Osteocyte (in vitro differentiated cells): Measurements from ENCODE around the gene MESD. TPM values are rescaled to one million over a fixed set of nuclear protein-coding genes. Genes with fewer than 3 reads are reported as not detected.

Experiments used
- DNase-seq: peaks from one replicate; pipeline ENCODE4 v3.0.0; 2021; ENCODE audit warnings: mixed read lengths; ENCODE audit not compliant: unreplicated experiment; ENCODE audit errors: extremely low spot score
- H3K27ac Mint-ChIP-seq: one replicate; pipeline ENCODE4 v1.8.0; 2021; ENCODE audit warnings: mild to moderate bottlenecking, mixed read lengths; ENCODE audit not compliant: unreplicated experiment
- H3K27me3 Mint-ChIP-seq: one replicate; pipeline ENCODE4 v1.8.0; 2021; ENCODE audit warnings: mixed read lengths; ENCODE audit not compliant: unreplicated experiment
- H3K36me3 Mint-ChIP-seq: one replicate; pipeline ENCODE4 v1.8.0; 2021; ENCODE audit warnings: mixed read lengths; ENCODE audit not compliant: unreplicated experiment
- H3K4me1 Mint-ChIP-seq: one replicate; pipeline ENCODE4 v1.8.0; 2021; ENCODE audit warnings: mixed read lengths; ENCODE audit not compliant: unreplicated experiment
- H3K4me3 Mint-ChIP-seq: one replicate; pipeline ENCODE4 v1.8.0; 2021; ENCODE audit warnings: mild to moderate bottlenecking, moderate library complexity, mixed read lengths; ENCODE audit not compliant: unreplicated experiment
- H3K9me3 Mint-ChIP-seq: one replicate; pipeline ENCODE4 v1.8.0; 2021; ENCODE audit warnings: mixed read lengths; ENCODE audit not compliant: unreplicated experiment
- CTCF ChIP-seq: fragments of 200-600 bp; sonication (generic); IDR thresholded peaks from 2 replicates; pipeline ENCODE4 v1.5.0; 2021; ENCODE audit warnings: antibody characterized with exemption, mild to moderate bottlenecking, moderate library complexity
- total RNA-seq: library from RNA; stranded (reverse); gene quantifications from 2 replicates; pipeline ENCODE4 v1.2.1, GENCODE V29; 2021

Gene MESD
- total RNA-seq, 1 donor from 2014 or later: 25.3 TPM

GRCh38 chr15:80932989-80933388 lies 56.6 kb downstream of the MESD start:
- TF ChIP-seq CTCF: no peak
- H3K4me3 Mint-ChIP-seq: no peak overlapping the region
- no peaks in the 10 kb centered on the region for H3K27me3 Mint-ChIP-seq
- no peaks in the 10 kb centered on the region for H3K9me3 Mint-ChIP-seq
- peaks cover 93% of the 10 kb centered on the region for H3K36me3 Mint-ChIP-seq
- no peak for DNase-seq
- H3K4me1 Mint-ChIP-seq: peaks cover 11% of the 10 kb centered on the region
- peak overlapping the region; percentile 52 for H3K27ac Mint-ChIP-seq

- Mint-ChIP-seq H3K4me3 (no peak overlapping the region), H3K4me1 (peaks cover 11% of the 10 kb centered on the region), H3K27me3 (no peaks in the 10 kb centered on the region), H3K27ac (peak overlapping the region; percentile 52), H3K36me3 (peaks cover 93% of the 10 kb centered on the region), H3K9me3 (no peaks in the 10 kb centered on the region)
- DNase-seq: no peak
- no peak for TF ChIP-seq CTCF
Measured at GRCh38 chr15:80932513-80932815, 57.2 kb downstream of the MESD start.

- DNase-seq: no peak
- peak overlapping the region; percentile 18 for H3K27ac Mint-ChIP-seq
- no peaks in the 10 kb centered on the region for H3K9me3 Mint-ChIP-seq
- no peaks in the 10 kb centered on the region for H3K27me3 Mint-ChIP-seq
- no peak for TF ChIP-seq CTCF
- peaks cover 11% of the 10 kb centered on the region for H3K4me1 Mint-ChIP-seq
- peaks cover 93% of the 10 kb centered on the region for H3K36me3 Mint-ChIP-seq
- no peak overlapping the region for H3K4me3 Mint-ChIP-seq
Measured at GRCh38 chr15:80931721-80932512, 57.7 kb downstream of the MESD start.

GRCh38 chr15:80931191-80931590 lies 58.4 kb downstream of the MESD start:
- no peak for DNase-seq
- TF ChIP-seq CTCF: no peak
- peaks cover 92% of the 10 kb centered on the region for H3K36me3 Mint-ChIP-seq

GRCh38 chr15:80929689-80930088 lies 59.9 kb downstream of the MESD start:
- Mint-ChIP-seq H3K4me1 (peaks cover 9% of the 10 kb centered on the region), H3K36me3 (peaks cover 90% of the 10 kb centered on the region), H3K4me3 (no peak overlapping the region), H3K27me3 (no peaks in the 10 kb centered on the region), H3K27ac (no peak overlapping the region), H3K9me3 (no peaks in the 10 kb centered on the region)
- no peak for TF ChIP-seq CTCF
- no peak for DNase-seq

More at GRCh38 chr15:80931191-80931590, 58.4 kb downstream of the MESD start:
- H3K27me3 Mint-ChIP-seq: no peaks in the 10 kb centered on the region
- H3K27ac Mint-ChIP-seq: peak overlapping the region; percentile 41
- peaks cover 11% of the 10 kb centered on the region for H3K4me1 Mint-ChIP-seq
- H3K9me3 Mint-ChIP-seq: no peaks in the 10 kb centered on the region
- no peak overlapping the region for H3K4me3 Mint-ChIP-seq
